GM23338 (cell line): ENCODE results near the gene TPRKB. TPM values are rescaled to one million over a fixed set of nuclear protein-coding genes. Genes with fewer than 3 reads are reported as not detected.

ENCODE experiments used
- ATAC-seq: fragments of 200-7000 bp; cut with Tn5 transposase; 3 replicates; pipeline ENCODE4 v1.9.1; 2020
- DNase-seq: peaks from one replicate; pipeline ENCODE4 v3.0.0-alpha.2; 2015; ENCODE audit warnings: low spot score
- H2AFZ ChIP-seq: fragments of 200-600 bp; sonication (generic); 2 replicates; pipeline ENCODE4 v1.8.0; 2016; ENCODE audit warnings: antibody characterized with exemption, mild to moderate bottlenecking, moderate library complexity
- H3F3A ChIP-seq: fragments of 200-600 bp; sonication (generic); replicated peaks from 2 replicates; pipeline ENCODE4 v1.8.0; 2017; ENCODE audit warnings: antibody characterized with exemption, mixed run types, low read depth
- H3K27ac ChIP-seq: fragments of 200-600 bp; sonication (generic); 2 replicates; pipeline ENCODE4 v1.6.1; 2016; ENCODE audit warnings: low read depth
- H3K27me3 ChIP-seq: fragments of 200-600 bp; sonication (generic); 2 replicates; pipeline ENCODE4 v1.8.0; 2016; ENCODE audit warnings: mild to moderate bottlenecking, mixed run types, moderate library complexity; ENCODE audit not compliant: insufficient read depth
- H3K36me3 ChIP-seq: fragments of 200-600 bp; sonication (generic); 2 replicates; pipeline ENCODE4 v1.8.0; 2016; ENCODE audit warnings: mild to moderate bottlenecking; ENCODE audit not compliant: insufficient read depth
- H3K4me1 ChIP-seq: fragments of 200-600 bp; sonication (generic); 2 replicates; pipeline ENCODE4 v1.8.0; 2016; ENCODE audit warnings: mild to moderate bottlenecking, moderate library complexity; ENCODE audit not compliant: insufficient read depth
- H3K4me2 ChIP-seq: fragments of 200-600 bp; sonication (generic); 2 replicates; pipeline ENCODE4 v1.7.1; 2017; ENCODE audit warnings: mixed run types
- H3K4me3 ChIP-seq: fragments of 200-600 bp; sonication (generic); 2 replicates; pipeline ENCODE4 v1.6.1; 2016; ENCODE audit warnings: mixed run types
- H3K79me2 ChIP-seq: fragments of 200-600 bp; sonication (generic); replicated peaks from 2 replicates; pipeline ENCODE4 v1.8.0; 2017; ENCODE audit warnings: mild to moderate bottlenecking; ENCODE audit not compliant: insufficient read depth
- H3K9me2 ChIP-seq: fragments of 200-600 bp; sonication (generic); 2 replicates; pipeline ENCODE4 v1.8.0; 2017; ENCODE audit not compliant: insufficient read depth
- H4K20me1 ChIP-seq: fragments of 200-600 bp; sonication (generic); replicated peaks from 2 replicates; pipeline ENCODE4 v1.8.0; 2017; ENCODE audit warnings: mild to moderate bottlenecking; ENCODE audit not compliant: insufficient read depth
- H3K27ac Mint-ChIP-seq: 2 replicates; pipeline ENCODE4 v1.8.0; 2020; ENCODE audit warnings: inconsistent platforms, mild to moderate bottlenecking, moderate library complexity, mixed read lengths
- H3K27me3 Mint-ChIP-seq: 3 replicates; pipeline ENCODE4 v1.8.0; 2022; ENCODE audit warnings: low read depth, mild to moderate bottlenecking, moderate library complexity, mixed read lengths, inconsistent platforms; ENCODE audit not compliant: insufficient read depth, poor library complexity
- H3K36me3 Mint-ChIP-seq: 3 replicates; pipeline ENCODE4 v1.8.0; 2021; ENCODE audit warnings: low read depth, mild to moderate bottlenecking, inconsistent platforms, moderate library complexity, mixed read lengths
- H3K4me1 Mint-ChIP-seq: 3 replicates; pipeline ENCODE4 v1.8.0; 2020; ENCODE audit warnings: mild to moderate bottlenecking, inconsistent platforms, mixed read lengths
- H3K4me3 Mint-ChIP-seq: 3 replicates; pipeline ENCODE4 v1.8.0; 2021; ENCODE audit warnings: moderate library complexity, mild to moderate bottlenecking, inconsistent platforms, mixed read lengths
- H3K9me3 Mint-ChIP-seq: 3 replicates; pipeline ENCODE4 v1.8.0; 2020; ENCODE audit warnings: moderate library complexity, mild to moderate bottlenecking, inconsistent platforms, mixed read lengths
- CREB1 ChIP-seq: fragments of 250-450 bp; sonication (Bioruptor Pico); IDR thresholded peaks from 2 replicates; pipeline ENCODE4 v1.5.0; 2020; ENCODE audit warnings: low read depth, mild to moderate bottlenecking, moderate library complexity
- ETS1 ChIP-seq: IDR thresholded peaks from 2 replicates; pipeline ENCODE4 v1.6.1; 2016; ENCODE audit warnings: antibody characterized with exemption
- EZH2 ChIP-seq: fragments of 200-600 bp; sonication (generic); IDR thresholded peaks from one replicate; pipeline ENCODE4 v1.8.0; 2017; ENCODE audit warnings: antibody characterized with exemption, mild to moderate bottlenecking, low read depth; ENCODE audit not compliant: unreplicated experiment
- JUNB ChIP-seq: IDR thresholded peaks from one replicate; pipeline ENCODE4 v1.6.1; 2016; ENCODE audit warnings: antibody characterized with exemption; ENCODE audit not compliant: unreplicated experiment
- NANOG ChIP-seq: IDR thresholded peaks from 2 replicates; pipeline ENCODE4 v1.6.1; 2016; ENCODE audit warnings: antibody characterized with exemption, borderline replicate concordance
- POLR2AphosphoS5 ChIP-seq: IDR thresholded peaks from 2 replicates; pipeline ENCODE4 v1.6.1; 2016; ENCODE audit warnings: antibody characterized with exemption, low read depth
- ZNF114 ChIP-seq: fragments of 250-450 bp; sonication (Bioruptor Pico); IDR thresholded peaks from 2 replicates; pipeline ENCODE4 v1.5.0; 2020; ENCODE audit warnings: mild to moderate bottlenecking, moderate library complexity
- ZNF462 ChIP-seq: fragments of 250-450 bp; sonication (Bioruptor Pico); IDR thresholded peaks from 2 replicates; pipeline ENCODE4 v1.5.0; 2020; ENCODE audit warnings: mild to moderate bottlenecking, moderate library complexity
- polyA plus RNA-seq: library from polyadenylated mRNA; unstranded; fragments of >200 nt; fragmentation: Nextera tagmentation; extraction: Ambion mirVana; gene quantifications from 2 replicates; pipeline ENCODE4 v1.2.1, GENCODE V29; 2016
- total RNA-seq: library from RNA; depleted of rRNA; stranded (reverse); fragments of >200 nt; shearing (Covaris generic); gene quantifications from 2 replicates; pipeline ENCODE4 v1.2.3, GENCODE V29; 2014
- TF ChIP-seq, protein P1 (sequence below): IDR thresholded peaks from one replicate; pipeline ENCODE4 v1.6.1; 2018; ENCODE audit warnings: antibody characterized with exemption; ENCODE audit not compliant: unreplicated experiment
- TF ChIP-seq, protein P2 (sequence below), 2 experiments: fragments of 200-600 bp in 1 of 2; sonication (generic) in 1 of 2; conservative IDR thresholded peaks; 2 replicates each; pipeline versions ENCODE4 v1.5.1 to v1.6.1; 2016 to 2017; ENCODE audit warnings: antibody characterized with exemption in 2 of 2, low read depth in 2 of 2, mild to moderate bottlenecking in 2 of 2, moderate library complexity in 1 of 2

TPRKB gene
- total and polyA plus RNA-seq, 2 experiments from 2014 or later, result 31.2 to 186 TPM

- peaks cover 48% of the 10 kb centered on the region for H3K36me3 Mint-ChIP-seq
- ATAC-seq, result no peak
- no peaks in the 10 kb centered on the region for H3K9me2 ChIP-seq
- no peaks in the 10 kb centered on the region for H3K27me3 Mint-ChIP-seq
- H4K20me1 ChIP-seq, result peaks cover 5% of the 10 kb centered on the region
- DNase-seq, result no peak
- H3K36me3 ChIP-seq, result peaks cover 17% of the 10 kb centered on the region
- H3K4me1 ChIP-seq, result no peaks in the 10 kb centered on the region
- no peak overlapping the region for H3K4me3 ChIP-seq
- no peaks in the 10 kb centered on the region for H3F3A ChIP-seq
- no peaks in the 10 kb centered on the region for H3K27me3 ChIP-seq
- no peak overlapping the region for H3K27ac ChIP-seq
- H3K27ac Mint-ChIP-seq, result no peak overlapping the region
- H3K4me1 Mint-ChIP-seq, result no peaks in the 10 kb centered on the region
- TF ChIP-seq POLR2AphosphoS5, result no peak
- H2AFZ ChIP-seq, result no peak overlapping the region
- H3K4me2 ChIP-seq, result no peak overlapping the region
- H3K4me3 Mint-ChIP-seq, result no peak overlapping the region
- no peaks in the 10 kb centered on the region for H3K79me2 ChIP-seq
- H3K9me3 Mint-ChIP-seq, result no peaks in the 10 kb centered on the region
Observed at GRCh38 chr2:73766349-73766748, 29.2 kb upstream of the TPRKB start.

DNA sequence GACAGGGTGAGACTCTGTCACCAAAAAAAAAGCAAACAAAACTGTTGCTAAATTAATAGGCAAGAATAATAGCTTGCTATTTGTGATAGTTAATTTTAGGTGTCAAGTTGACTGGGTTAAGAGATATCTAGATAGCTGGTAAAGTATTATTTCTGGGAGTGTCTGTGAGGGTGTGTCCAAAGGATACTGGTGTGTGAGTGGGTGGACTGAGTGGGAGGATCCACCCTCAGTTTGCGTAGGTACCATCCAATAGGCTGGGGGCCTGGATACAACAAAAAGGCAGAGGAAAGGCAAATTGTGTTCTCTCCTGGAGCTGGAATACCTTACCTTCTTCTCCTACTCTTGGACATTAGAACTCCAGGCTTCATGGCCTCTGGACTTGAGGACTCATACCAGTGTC, 27.8 kb upstream of the TPRKB start:
- DNase-seq (no peak), ATAC-seq (no peak)
- H3K9me3 Mint-ChIP-seq, result no peaks in the 10 kb centered on the region
- no peaks in the 10 kb centered on the region for H3K9me2 ChIP-seq
- H3K27ac Mint-ChIP-seq, result no peak overlapping the region
- no peak overlapping the region for H3K4me3 ChIP-seq
- H3K4me3 Mint-ChIP-seq, result no peak overlapping the region
- no peaks in the 10 kb centered on the region for H3K79me2 ChIP-seq
- H3K27ac ChIP-seq, result no peak overlapping the region
- no peak overlapping the region for H2AFZ ChIP-seq
- H3K4me2 ChIP-seq, result no peak overlapping the region
- H3K36me3 ChIP-seq, result peaks cover 21% of the 10 kb centered on the region
- H3F3A ChIP-seq, result no peaks in the 10 kb centered on the region
- H3K4me1 Mint-ChIP-seq, result no peaks in the 10 kb centered on the region
- H3K4me1 ChIP-seq, result no peaks in the 10 kb centered on the region
- H3K36me3 Mint-ChIP-seq, result peaks cover 44% of the 10 kb centered on the region
- no peaks in the 10 kb centered on the region for H3K27me3 Mint-ChIP-seq
- peaks cover 5% of the 10 kb centered on the region for H4K20me1 ChIP-seq
- no peaks in the 10 kb centered on the region for H3K27me3 ChIP-seq
- no peak for TF ChIP-seq JUNB
- no peak for TF ChIP-seq ZNF462 (CRISPR knock-in tag)
- TF ChIP-seq, protein P1, sequence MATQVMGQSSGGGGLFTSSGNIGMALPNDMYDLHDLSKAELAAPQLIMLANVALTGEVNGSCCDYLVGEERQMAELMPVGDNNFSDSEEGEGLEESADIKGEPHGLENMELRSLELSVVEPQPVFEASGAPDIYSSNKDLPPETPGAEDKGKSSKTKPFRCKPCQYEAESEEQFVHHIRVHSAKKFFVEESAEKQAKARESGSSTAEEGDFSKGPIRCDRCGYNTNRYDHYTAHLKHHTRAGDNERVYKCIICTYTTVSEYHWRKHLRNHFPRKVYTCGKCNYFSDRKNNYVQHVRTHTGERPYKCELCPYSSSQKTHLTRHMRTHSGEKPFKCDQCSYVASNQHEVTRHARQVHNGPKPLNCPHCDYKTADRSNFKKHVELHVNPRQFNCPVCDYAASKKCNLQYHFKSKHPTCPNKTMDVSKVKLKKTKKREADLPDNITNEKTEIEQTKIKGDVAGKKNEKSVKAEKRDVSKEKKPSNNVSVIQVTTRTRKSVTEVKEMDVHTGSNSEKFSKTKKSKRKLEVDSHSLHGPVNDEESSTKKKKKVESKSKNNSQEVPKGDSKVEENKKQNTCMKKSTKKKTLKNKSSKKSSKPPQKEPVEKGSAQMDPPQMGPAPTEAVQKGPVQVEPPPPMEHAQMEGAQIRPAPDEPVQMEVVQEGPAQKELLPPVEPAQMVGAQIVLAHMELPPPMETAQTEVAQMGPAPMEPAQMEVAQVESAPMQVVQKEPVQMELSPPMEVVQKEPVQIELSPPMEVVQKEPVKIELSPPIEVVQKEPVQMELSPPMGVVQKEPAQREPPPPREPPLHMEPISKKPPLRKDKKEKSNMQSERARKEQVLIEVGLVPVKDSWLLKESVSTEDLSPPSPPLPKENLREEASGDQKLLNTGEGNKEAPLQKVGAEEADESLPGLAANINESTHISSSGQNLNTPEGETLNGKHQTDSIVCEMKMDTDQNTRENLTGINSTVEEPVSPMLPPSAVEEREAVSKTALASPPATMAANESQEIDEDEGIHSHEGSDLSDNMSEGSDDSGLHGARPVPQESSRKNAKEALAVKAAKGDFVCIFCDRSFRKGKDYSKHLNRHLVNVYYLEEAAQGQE, result no peak
- no peak for TF ChIP-seq EZH2
- TF ChIP-seq ETS1, result no peak
- no peak for TF ChIP-seq NANOG
- TF ChIP-seq POLR2AphosphoS5, result no peak
- TF ChIP-seq CREB1, result no peak
- no peak for TF ChIP-seq ZNF114 (CRISPR knock-in tag)
- TF ChIP-seq, protein P2, sequence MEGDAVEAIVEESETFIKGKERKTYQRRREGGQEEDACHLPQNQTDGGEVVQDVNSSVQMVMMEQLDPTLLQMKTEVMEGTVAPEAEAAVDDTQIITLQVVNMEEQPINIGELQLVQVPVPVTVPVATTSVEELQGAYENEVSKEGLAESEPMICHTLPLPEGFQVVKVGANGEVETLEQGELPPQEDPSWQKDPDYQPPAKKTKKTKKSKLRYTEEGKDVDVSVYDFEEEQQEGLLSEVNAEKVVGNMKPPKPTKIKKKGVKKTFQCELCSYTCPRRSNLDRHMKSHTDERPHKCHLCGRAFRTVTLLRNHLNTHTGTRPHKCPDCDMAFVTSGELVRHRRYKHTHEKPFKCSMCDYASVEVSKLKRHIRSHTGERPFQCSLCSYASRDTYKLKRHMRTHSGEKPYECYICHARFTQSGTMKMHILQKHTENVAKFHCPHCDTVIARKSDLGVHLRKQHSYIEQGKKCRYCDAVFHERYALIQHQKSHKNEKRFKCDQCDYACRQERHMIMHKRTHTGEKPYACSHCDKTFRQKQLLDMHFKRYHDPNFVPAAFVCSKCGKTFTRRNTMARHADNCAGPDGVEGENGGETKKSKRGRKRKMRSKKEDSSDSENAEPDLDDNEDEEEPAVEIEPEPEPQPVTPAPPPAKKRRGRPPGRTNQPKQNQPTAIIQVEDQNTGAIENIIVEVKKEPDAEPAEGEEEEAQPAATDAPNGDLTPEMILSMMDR (conservative IDR thresholded peaks at IDR 0.05; ENCODE audit: low read depth in 2 of 2), result no peak
